ENCODE measurements around the gene SPSB2. TPM values are rescaled to one million over a fixed set of nuclear protein-coding genes. Genes with fewer than 3 reads are reported as not detected.
A peak's percentile ranks its signal among the peaks of the same experiment; 100 is the strongest.
"Not testable (repeated sequence)": the region's sequence is repeated elsewhere in the genome, so short reads cannot be mapped to it uniquely, and the experiment has no call there.

Gene SPSB2
- total RNA-seq, 1 donor from 2014 or later: 3.1 TPM

DNA sequence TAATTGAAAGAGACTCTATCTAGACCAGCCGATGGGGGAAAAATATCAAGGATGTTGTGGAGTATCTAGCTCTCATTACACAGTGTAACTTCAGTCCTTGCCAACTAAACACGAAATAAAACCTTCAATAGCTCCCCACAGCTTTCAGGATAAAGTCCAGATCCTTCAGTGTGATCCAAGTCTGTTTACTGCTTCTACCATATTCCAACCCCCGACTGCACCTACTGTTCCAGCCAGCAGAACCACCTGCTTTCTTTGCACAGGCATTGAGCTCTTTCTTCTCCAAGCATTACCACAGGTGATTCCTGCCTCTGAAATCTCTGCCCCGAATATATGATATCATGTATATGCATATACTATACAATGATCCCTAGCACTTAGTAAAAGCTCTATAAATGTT is 29.3 kb upstream of the SPSB2 start:
- no peak for DNase-seq (ENCODE audit: low read depth, low spot score)

DNA sequence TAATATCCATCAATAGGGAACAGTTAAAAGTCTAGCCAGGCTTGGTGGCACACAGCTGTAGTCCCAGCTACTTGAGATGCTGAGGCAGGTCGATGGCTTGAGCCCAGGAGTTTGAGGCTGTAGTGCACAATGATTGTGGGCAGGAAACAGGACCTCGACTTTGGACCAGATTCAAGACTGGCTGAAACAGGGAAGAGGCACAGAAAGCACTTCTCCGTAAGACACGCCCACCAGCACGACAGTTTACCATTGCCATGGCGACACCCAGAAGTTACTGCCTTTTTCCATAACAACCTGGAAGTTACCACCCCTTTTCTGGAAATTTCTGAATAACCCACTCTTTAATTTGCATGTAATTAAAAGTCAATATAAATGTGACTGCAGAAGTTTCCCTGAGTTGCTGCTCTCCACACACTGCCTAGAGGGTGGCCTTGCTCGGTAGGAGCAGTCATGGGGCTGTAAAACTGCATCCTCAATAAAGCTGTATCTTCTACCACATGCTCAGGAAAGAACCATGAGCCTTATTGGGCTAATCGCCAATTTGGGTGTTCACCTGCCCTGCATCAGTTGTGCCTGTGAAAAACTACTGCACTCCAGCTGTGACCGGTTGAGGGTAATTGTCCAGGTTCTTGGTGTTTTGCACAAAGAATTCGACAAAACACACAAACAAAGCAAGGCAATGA is 26.9 kb upstream of the SPSB2 start:
- DNase-seq (ENCODE audit: low read depth, low spot score): peak; percentile 51

DNA sequence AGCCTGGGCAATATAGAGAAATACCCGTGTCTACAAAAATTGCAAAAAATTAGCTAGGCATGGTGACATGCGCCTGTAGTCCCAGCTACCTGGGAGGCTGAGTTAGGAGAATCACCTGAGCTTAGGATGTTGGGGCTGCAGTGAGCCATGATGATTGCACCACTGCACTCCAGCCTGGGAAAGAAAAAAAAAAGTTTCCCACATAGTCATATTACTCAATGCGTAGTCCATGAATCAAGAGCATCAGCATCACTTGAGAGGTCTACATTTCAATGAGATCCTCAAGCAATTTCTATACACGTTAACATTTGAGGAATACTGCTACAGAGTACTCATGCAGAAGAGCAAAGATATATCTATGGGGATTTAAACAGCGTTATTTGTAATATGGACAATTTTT is 26.3 kb upstream of the SPSB2 start:
- no peak for DNase-seq (ENCODE audit: low read depth, low spot score)

DNA sequence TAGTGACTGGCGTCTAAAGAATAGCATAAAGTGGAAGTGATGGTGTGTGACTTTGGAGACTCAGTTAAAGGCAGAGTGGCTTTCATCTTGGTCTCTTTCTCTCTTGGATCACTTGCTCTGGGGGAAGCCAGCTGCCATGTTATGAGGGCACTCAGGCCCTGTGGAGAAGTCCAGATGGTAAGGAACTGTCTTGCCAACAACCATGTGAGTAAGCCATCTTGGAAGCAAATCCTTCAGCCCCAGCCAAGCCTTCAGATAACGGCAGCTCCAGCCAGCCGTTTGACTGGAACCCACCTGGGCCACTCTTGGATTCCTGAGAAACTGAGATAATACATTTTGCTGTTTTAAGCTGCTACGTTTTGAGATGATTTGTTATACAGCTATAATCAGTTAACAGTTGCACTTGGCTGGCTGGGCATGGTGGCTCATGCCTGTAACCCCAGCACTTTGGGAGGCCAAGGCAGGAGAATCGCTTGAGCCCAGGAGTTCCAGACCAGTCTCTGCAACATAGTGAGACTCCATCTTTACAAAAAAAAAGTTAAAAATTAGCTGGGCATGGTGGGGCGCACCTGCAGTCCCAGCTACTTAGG is 23.8 kb upstream of the SPSB2 start:
- no peak for DNase-seq (ENCODE audit: low read depth, low spot score)

DNA sequence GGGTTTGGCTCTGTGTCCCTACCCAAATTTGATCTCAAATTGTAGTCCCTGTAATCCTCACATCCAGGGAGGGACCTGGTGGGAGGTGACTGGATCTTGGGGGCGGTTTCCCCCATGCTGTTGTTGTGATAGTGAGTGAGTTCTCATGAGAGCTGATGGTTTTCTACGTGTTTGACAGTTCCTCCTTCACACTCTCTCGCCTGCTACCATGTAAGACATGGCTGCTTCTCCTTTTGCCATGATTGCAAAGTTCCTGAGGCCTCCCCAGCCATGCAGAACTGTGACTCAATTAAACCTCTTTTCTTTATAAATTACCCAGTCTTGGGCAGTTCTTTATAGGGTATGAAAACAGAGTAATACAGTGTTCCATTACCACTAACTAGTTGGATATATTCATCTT is 21.2 kb upstream of the SPSB2 start:
- DNase-seq (ENCODE audit: low read depth, low spot score): no peak

DNA sequence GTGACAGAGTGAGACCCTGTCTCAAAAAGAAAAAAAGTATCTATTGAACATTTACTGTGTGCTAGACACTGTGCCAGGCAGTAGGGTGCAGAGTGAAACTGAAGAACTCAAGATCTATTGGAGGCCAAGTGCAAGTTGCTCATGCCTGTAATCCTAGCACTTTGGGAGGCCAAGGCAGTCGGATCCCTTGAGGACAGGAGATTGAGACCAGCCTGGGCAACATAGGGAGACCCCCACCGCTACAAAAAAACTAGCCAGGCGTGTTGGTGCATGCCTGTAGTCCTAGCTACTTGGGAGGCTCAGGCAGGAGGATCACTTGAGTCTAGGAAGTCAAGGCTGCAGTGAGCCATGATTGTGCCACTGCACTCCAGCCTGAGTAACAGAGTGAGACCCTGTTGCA is 19.6 kb upstream of the SPSB2 start:
- DNase-seq (ENCODE audit: low read depth, low spot score): not testable (repeated sequence)

DNA sequence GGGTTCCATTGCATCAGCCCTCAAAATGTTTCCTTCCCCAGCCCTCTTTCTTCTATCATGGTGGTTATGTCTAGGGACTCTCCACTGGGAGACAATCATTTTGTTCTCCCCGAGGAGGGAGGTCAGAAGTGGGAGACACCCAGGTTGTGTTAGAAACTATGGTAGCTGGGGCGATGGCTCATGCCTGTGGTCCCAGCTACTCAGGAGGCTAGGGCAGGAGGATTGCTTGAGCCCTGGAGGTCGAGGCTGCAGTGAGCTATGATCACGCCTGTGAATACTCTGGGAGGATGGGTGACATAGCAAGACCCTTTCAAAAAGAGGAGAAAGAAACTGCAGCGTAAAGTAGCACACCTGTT is 18.5 kb upstream of the SPSB2 start:
- DNase-seq (ENCODE audit: low read depth, low spot score): no peak

DNA sequence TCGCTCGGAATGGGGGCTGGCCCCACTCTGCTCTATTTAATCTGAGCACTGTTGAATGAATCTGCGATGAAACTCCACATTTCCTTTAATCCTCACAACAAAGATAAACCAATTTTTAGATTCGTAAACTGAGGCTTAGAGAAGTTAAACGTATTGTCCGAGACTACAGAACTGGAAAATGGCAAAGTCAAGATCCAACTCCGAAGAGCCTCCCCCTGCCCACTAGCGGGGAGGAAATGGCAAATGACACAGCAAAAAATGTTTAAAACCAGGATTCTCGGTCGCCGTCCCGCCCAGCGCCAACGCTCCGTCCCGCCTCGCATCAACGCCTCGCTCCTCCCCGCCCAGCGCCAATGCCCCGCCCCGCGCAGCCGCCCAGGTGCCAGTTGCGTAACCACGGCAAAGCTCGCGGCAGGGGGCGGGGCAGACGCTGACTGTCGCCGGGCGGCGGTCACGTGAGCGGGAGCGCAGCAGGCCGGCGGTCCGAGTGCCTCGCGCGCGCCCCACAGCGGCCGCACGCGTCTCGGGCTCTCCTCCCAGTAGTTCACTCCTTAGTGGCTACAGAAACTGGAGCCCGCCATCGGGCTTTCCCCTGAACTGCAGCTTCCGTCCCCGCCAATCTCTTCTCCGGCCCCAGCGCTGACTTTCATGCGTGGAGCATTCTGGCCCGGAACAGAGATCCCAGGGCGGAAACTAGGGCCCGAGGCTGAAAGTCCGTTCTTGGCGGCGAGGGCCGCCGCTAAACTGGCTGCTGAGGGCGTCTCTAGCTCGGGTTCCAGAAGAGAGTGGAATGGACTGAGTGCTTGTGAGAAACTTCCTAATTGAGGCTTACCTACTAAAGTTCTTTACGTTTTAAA is 17.9 kb upstream of the SPSB2 start:
- peak; percentile 86 for DNase-seq (ENCODE audit: low read depth, low spot score)

DNA sequence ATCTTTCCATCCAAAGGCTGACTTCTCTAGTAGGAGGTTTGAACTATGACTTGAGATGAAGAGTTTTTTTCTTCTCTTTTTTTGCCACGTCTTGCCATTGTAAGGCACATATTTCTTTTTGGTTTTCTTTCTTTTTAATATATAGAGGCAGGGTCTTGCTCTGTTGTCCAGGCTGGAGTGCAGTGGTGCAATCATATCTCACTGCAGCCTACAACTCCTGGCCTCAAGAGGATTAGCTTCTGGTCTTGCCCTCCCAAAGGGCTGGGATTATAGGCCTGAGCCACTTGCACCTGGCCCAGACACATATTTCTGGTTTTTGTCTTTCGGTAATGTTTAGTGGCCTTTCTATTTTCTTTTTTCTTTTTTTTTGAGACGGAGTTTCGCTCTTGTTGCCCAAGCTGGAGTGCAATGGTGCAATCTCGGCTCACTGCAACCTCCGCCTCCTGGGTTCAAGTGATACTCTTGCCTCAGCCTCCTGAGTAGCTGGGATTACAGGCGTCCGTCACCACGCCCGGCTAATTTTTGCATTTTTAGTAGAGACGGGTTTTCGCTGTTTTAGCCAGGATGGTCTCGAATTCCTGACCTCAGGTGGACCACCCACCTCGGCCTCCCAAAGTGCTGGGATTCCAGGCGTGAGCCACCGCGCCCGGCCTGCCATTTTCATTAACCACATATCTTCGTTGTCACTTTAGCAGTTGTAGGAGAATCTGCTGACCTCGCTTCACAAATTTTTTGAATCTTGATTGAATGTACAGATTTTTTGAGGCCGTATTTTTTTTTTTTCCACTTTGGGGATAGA is 16.9 kb upstream of the SPSB2 start:
- DNase-seq (ENCODE audit: low read depth, low spot score): not testable (repeated sequence)

DNA sequence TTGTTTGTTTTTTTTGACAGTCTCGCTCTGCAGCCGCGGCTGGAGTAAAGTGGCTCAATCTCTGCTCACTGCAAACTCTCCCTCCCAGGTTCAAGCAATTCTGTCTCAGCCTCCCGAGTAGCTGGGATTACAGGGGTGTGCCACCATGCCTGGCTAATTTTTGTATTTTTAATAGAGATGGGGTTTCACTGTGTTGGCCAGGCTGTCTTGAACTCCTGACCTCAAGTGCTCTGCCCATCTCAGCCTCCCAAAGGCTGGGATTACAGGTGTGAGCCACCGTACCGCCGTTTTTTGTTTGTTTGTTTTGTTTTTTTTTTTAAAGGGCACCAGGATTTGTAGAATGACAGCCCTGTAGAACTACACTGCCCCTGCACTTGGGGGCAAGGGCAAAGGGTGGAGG is 15.7 kb upstream of the SPSB2 start:
- DNase-seq (ENCODE audit: low read depth, low spot score): not testable (repeated sequence)

DNA sequence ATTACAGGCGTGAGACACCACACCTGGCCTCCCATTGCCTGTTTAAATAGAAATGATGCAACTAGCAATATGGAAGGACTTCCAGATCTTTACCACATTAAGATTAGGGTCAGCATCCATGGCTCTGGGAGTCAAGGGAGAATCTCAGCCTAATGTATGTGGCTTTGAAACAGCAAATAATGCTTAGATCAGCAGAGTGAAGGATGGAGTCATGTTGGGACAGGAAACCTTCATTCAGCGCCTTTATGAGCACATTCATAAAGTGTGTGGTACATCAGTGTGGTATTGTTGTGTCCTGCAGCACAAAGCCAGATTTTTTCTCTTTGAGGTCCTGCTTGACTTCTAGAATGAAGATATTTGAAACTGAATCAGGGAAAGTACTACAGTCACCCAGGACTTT is 15.3 kb upstream of the SPSB2 start:
- DNase-seq (ENCODE audit: low read depth, low spot score): no peak

DNA sequence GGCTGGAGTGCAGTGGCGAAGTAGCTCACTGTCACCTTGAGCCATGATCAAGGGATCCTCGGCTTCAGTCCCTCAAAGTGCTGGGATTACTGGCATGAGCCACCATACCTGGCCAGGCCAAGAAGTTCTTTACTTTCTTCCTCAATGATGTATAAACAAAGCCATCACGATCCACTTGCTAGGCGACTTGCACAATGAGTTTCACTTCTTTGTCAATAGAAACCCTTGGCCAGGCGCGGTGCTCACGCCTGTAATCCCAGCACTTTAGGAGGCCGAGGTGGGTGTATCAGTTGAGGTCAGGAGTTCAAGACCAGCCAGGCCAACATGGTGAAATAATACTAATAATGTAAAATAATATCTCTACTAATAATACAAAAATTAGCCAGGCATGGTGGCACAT is 14.4 kb upstream of the SPSB2 start:
- no peak for DNase-seq (ENCODE audit: low read depth, low spot score)

DNA sequence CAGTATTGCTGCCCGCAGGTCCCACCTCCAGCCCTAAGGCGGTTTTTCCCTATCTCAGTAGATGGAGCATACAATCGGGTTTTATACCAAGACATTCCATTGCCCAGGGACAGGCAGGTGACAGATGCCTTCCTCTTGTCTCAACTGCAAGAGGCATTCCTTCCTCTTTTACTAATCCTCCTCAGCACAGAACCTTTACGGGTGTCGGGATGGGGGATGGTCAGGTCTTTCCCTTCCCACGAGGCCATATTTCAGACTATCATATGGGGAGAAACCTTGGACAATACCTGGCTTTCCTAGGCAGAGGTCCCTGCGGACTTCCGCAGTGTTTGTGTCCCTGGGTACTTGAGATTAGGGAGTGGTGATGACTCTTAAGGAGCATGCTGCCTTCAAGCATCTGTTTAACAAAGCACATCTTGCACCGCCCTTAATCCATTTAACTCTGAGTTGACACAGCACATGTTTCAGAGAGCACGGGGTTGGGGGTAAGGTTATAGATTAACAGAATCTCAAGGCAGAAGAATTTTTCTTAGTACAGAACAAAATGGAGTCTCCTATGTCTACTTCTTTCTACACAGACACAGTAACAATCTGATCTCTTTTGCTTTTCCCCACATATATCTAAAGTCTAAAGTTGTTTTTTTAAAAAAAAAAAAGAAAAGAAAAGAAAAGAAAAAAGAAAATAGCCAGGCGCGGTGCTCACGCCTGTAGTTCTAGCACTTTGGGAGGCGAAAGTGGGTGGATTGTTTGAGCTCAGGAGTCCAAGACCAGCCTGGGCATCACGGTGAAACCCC is 13.3 kb upstream of the SPSB2 start:
- not testable (repeated sequence) for DNase-seq (ENCODE audit: low read depth, low spot score)

DNA sequence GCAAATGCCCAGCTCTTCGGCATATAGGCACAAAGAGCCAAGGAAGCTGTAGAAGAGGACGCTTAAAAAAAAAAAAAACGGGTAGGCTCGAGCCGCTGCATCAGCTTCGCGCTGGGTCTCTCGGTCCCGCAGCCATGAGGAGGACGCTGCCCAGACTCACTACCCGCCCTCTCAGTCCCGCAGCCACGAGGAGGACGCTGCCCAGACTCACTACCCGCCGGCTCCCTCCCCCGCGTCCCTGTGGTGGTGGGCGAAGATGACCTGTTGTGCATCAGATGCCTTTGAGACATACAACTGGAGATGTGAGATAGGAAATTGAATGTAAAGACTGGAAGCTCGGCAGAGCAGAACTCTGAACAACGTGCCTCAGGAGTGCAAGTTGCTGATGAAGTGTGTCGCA is 11.4 kb upstream of the SPSB2 start:
- DNase-seq (ENCODE audit: low read depth, low spot score): no peak

DNA sequence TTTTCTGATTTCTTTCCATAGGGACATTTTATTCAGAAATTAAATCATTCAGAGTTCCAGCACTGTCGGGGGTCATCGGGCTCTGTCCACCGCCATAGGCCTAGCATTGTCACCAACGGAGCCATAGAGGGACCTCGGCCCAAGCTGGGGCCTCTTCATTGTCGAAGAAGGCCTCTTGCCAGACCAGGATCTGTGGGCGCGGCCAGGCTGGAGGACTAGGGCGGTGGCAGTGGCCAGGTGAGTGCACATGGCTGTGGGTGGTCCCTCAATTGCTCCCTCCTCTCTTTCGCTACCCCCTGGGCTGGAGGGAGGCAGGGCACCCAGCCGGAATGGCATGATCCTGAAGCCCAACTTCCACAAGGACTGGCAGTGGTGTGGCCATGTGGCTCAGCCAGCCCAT is 10.6 kb upstream of the SPSB2 start:
- DNase-seq (ENCODE audit: low read depth, low spot score): no peak

DNA sequence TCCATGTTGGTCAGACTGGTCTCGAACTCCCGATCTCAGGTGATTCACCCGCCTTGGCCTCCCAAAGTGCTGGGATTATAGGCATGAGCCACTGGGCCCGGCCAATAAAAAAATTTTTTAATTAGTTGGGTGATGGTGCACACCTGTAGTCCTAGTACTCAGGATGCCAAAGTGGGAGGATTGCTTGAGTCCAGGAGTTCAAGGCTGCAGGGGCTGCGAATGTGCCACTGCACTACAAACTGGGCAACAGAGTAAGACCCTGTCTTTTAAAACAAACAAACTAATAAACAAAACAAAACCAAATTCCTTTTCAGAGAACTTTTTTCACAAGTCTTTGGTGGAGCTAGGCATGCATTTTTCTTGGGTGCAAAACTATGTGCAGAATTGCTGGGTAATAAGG is 10.1 kb upstream of the SPSB2 start:
- no peak for DNase-seq (ENCODE audit: low read depth, low spot score)

DNA sequence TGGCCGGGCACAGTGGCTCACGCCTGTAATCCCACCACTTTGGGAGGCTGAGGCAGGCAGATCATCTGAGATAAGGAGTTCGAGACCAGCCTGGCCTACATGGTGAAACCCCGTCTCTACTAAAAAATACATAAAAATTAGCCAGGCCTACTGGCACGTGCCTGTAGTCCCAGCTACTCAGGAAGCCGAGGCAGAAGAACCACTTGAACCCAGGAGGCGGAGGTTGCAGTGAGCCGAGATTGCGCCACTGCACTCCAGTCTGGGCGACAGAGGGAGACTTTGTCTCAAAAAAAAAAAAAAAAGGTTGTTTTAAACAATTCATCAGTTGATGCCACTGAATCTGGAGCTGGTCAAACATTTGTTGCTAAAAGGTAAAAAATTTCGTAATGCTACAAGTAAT is 6.7 kb upstream of the SPSB2 start:
- not testable (repeated sequence) for DNase-seq (ENCODE audit: low read depth, low spot score)

DNA sequence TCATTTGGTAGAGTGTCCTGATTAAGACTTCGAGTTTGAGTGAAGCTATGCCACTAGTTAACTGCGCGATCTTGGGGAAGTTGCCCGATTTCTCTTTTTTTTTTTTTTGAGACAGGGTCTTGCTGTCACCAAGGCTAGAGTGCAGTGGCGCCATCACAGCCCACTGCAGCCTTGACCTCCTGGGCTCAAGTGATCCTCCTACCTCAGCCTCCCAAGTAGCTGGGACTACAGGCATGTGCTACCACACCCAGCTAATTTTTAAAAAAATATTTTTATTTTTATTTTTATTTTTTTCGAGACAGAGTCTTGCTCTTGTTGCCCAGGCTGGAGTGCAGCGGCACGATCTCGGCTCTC is 889 bp upstream of the SPSB2 start:
- not testable (repeated sequence) for DNase-seq (ENCODE audit: low read depth, low spot score)

DNA sequence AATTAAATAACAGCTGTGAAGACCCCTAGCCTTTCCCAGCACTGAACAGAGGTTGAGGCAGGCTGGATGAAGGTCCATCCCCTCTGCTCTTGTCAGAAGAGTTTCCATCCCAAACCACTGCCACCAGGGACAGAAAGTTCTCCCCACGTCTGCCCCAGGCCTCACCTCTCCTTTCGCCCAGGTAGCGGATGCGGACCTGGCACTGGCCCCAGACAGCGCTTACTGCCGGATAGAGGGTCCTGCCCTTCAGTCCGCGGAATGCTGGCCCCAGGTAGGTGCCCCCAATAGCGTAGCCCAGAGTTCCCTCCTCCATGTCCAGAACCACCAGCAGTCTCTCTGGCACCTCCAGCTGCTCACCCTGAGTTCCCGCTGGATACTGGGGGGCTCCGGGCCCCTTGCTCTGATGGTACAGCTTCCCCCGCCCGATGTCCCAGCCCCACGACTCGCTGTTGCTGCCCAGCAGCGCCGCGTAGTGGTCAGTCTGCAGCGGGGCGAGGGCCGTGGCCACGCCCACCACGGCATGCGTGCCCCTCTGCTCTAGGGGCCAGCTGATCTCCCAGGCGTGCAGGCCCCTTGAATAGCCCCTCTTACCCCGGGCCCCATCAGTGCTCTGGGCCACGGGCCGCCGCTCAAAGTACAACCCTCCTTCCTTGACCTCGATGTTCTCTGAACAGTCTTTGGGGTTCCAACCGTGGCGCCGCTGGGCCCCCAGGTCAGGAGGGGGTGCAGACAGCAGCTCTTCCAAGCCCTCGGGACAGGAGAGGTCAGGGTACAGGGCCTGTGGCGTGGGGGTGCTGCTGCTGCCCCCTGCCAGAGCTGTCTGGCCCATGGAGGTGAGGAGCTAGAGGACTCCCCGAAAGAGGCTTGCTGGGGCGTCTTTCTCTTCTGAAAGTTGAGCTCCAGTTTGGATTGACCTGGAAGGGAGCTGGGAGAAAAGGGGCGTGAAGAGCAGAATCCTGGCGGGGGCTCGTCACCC is 742 bp downstream of the SPSB2 start:
- no peak for DNase-seq (ENCODE audit: low read depth, low spot score)

Measured in pulmonary artery endothelial cell (primary cell).